Glomerular endothelial cell (primary cell): Measurements from ENCODE around the gene USP34. TPM values are rescaled to one million over a fixed set of nuclear protein-coding genes. Genes with fewer than 3 reads are reported as not detected.
A peak's percentile ranks its signal among the peaks of the same experiment; 100 is the strongest.
"Not testable (repeated sequence)": the region's sequence is repeated elsewhere in the genome, so short reads cannot be mapped to it uniquely, and the experiment has no call there.

Experiments used
- DNase-seq: peaks from one replicate; pipeline ENCODE4 v3.0.0-alpha.2; 2011; ENCODE audit warnings: low read depth, low spot score; ENCODE audit errors: extremely low read depth
- total RNA-seq: library from RNA; depleted of rRNA; stranded (reverse); fragments of >200 nt; gene quantifications from 2 replicates; pipeline ENCODE4 v1.2.3, GENCODE V29; 2015

USP34 gene
- total RNA-seq, 1 donor from 2014 or later = 94.1 TPM

- DNase-seq = no peak
Measured at GRCh38 chr2:61426267-61426897, 44.5 kb downstream of the USP34 start.

- no peak for DNase-seq
Measured at GRCh38 chr2:61425605-61426155, 45.2 kb downstream of the USP34 start.

- DNase-seq = peak; percentile 31
Measured at GRCh38 chr2:61423714-61424113, 47.2 kb downstream of the USP34 start.

- no peak for DNase-seq
Measured at GRCh38 chr2:61421611-61422010, 49.3 kb downstream of the USP34 start.

GRCh38 chr2:61420991-61421544 is 49.8 kb downstream of the USP34 start:
- DNase-seq = no peak

GRCh38 chr2:61419570-61419969 is 51.3 kb downstream of the USP34 start:
- DNase-seq = no peak

GRCh38 chr2:61419129-61419528 is 51.8 kb downstream of the USP34 start:
- DNase-seq = no peak

GRCh38 chr2:61416871-61417645 is 53.8 kb downstream of the USP34 start:
- DNase-seq = no peak

GRCh38 chr2:61415265-61415664 is 55.6 kb downstream of the USP34 start:
- no peak for DNase-seq

- DNase-seq = no peak
Measured at GRCh38 chr2:61414674-61415073, 56.2 kb downstream of the USP34 start.

GRCh38 chr2:61411109-61411508 is 59.8 kb downstream of the USP34 start:
- DNase-seq = no peak

- no peak for DNase-seq
Measured at GRCh38 chr2:61410185-61410584, 60.7 kb downstream of the USP34 start.

- no peak for DNase-seq
Measured at GRCh38 chr2:61405813-61406212, 65.1 kb downstream of the USP34 start.

- no peak for DNase-seq
Measured at GRCh38 chr2:61404438-61404837, 66.4 kb downstream of the USP34 start.

- no peak for DNase-seq
Measured at GRCh38 chr2:61398413-61398812, 72.5 kb downstream of the USP34 start.

- no peak for DNase-seq
Measured at GRCh38 chr2:61396005-61396404, 74.9 kb downstream of the USP34 start.

- DNase-seq = not testable (repeated sequence)
Measured at GRCh38 chr2:61387588-61387987, 83.3 kb downstream of the USP34 start.

- DNase-seq = not testable (repeated sequence)
Measured at GRCh38 chr2:61380882-61381197, 90.0 kb downstream of the USP34 start.

GRCh38 chr2:61380056-61380881 is 90.6 kb downstream of the USP34 start:
- DNase-seq = no peak

- no peak for DNase-seq
Measured at GRCh38 chr2:61379521-61379920, 91.4 kb downstream of the USP34 start.

- DNase-seq = no peak
Measured at GRCh38 chr2:61378281-61378680, 92.6 kb downstream of the USP34 start.
